Measurements from ENCODE around the gene ADGRD2.

The ADGRD2 gene

DNA sequence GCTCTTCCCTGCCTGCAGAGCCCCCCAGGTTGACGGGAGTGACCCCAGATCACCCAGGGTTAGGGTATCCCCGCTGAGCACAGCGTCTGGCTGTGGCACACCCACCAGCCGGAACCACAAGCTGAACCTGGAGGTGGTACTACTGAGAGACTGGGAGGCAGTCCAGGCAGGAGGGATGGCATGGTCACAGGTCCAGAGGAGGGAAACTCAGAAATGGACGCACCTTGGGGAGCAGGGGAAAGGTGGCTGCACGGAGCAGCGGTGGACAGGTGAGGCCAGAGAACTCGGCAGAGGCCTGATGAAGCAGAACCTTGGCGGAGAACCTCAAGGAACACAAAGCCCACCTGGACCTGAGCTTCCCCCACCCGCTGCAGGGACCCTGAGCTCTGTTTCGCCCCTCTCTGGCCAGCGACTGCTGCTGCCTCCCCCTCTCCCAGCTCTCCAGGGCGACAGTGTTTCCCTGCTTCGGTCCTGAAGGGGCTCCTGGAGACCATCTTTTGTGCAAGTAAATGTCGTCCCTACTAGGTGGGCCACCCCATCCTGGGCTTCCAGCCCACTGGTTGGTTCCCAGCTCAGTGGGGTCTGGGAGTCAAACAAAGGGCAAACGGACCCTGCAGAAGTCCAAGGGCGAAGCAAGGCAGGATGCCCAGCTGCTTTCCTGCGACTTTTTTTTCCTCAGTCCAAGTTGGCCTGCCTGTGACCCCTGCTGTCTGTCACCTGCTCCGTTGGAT, 845 bp downstream of the ADGRD2 start:
- Histone ChIP-seq H2AK5ac (ENCODE audit: low read depth, low read length) (peak overlapping the region; percentile 72), H3K4me3 (ENCODE audit: low read length in 2 of 2) (peak overlapping the region; percentile 27 to 60), H3K9me3 (replicated peaks in 1 of 2; ENCODE audit: control insufficient read depth in 2 of 2, insufficient read depth in 1 of 2, low read depth in 1 of 2, low read length in 2 of 2) (peaks cover 0 to 4% of the 10 kb centered on the region in 2 donors), H3K79me1 (ENCODE audit: low read depth, low read length) (peaks cover 1% of the 10 kb centered on the region), H3K14ac (ENCODE audit: low read length) (peak overlapping the region; percentile 12), H3K18ac (ENCODE audit: low read length) (peak overlapping the region; percentile 76), H3K27ac (replicated peaks; ENCODE audit: low read length) (no peak overlapping the region), H4K91ac (ENCODE audit: low read depth, low read length, poor library complexity) (peak overlapping the region; percentile 5), H2AFZ (ENCODE audit: low read length) (peak overlapping the region; percentile 81), H3K4me1 (ENCODE audit: control insufficient read depth in 2 of 2, insufficient read depth in 1 of 2, low read depth in 1 of 2, low read length in 2 of 2) (peaks cover 10 to 11% of the 10 kb centered on the region in 2 donors), H2BK120ac (ENCODE audit: low read depth, low read length) (no peak overlapping the region), H2BK12ac (ENCODE audit: low read length) (peak overlapping the region; percentile 59), H3K36me3 (replicated peaks in 1 of 2; ENCODE audit: control insufficient read depth in 2 of 2, insufficient read depth in 2 of 2, low read length in 2 of 2) (no peaks in the 10 kb centered on the region), H3K27me3 (ENCODE audit: control insufficient read depth in 3 of 3, insufficient read depth in 3 of 3, low read depth in 1 of 3, low read length in 3 of 3) (peaks cover 4 to 77% (median 34%) of the 10 kb centered on the region in 3 experiments), H2BK5ac (ENCODE audit: low read length) (no peak overlapping the region), H3K23ac (ENCODE audit: low read depth, low read length, poor library complexity) (peak overlapping the region; percentile 50), H3K9ac (ENCODE audit: low read depth, low read length, poor library complexity) (peak overlapping the region; percentile 74), H4K8ac (ENCODE audit: low read depth, low read length) (peak overlapping the region; percentile 52), H2BK15ac (ENCODE audit: low read length) (no peak overlapping the region), H3K4me2 (ENCODE audit: insufficient read depth, low read length, poor library complexity, severe bottlenecking) (peak overlapping the region; percentile 56), H3K4ac (ENCODE audit: low read length) (no peak overlapping the region)
- no CpG with 5 or more reads among the region's 19 CpGs for whole genome bisulfite sequencing, 2 donors (ENCODE audit: extremely low coverage in 2 of 2, insufficient read length in 2 of 2, insufficient replicate concordance in 1 of 2)
- DNase-seq (ENCODE audit: low spot score), result no peak

DNA sequence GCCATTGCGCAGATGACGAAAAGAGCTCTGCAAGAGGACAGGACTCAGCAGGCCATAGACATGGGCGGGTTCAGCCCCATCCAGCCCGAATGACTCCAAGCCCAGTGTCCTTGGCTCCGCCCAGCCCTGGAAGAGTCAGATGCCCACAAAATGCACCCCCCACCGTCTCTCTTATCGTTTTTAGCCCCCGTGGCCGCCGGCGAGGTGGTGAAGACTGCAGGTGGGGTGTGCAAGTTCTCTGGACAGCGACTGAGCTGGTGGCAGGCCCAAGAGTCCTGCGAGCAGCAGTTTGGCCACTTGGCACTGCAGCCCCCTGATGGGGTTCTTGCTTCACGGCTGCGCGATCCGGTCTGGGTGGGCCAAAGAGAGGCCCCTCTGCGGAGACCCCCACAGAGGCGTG, 2.1 kb downstream of the ADGRD2 start:
- Histone ChIP-seq H3K79me1 (ENCODE audit: low read depth, low read length) (peaks cover 1% of the 10 kb centered on the region), H3K36me3 (replicated peaks in 1 of 2; ENCODE audit: control insufficient read depth in 2 of 2, insufficient read depth in 2 of 2, low read length in 2 of 2) (no peaks in the 10 kb centered on the region), H3K9ac (ENCODE audit: low read depth, low read length, poor library complexity) (no peak overlapping the region), H2BK5ac (ENCODE audit: low read length) (no peak overlapping the region), H3K4ac (ENCODE audit: low read length) (no peak overlapping the region), H3K9me3 (replicated peaks in 1 of 2; ENCODE audit: control insufficient read depth in 2 of 2, insufficient read depth in 1 of 2, low read depth in 1 of 2, low read length in 2 of 2) (peaks cover 0 to 4% of the 10 kb centered on the region in 2 donors), H2BK15ac (ENCODE audit: low read length) (no peak overlapping the region), H2BK12ac (ENCODE audit: low read length) (peak overlapping the region; percentile 14), H2AK5ac (ENCODE audit: low read depth, low read length) (peak overlapping the region; percentile 67), H3K14ac (ENCODE audit: low read length) (no peak overlapping the region), H3K27me3 (ENCODE audit: control insufficient read depth in 3 of 3, insufficient read depth in 3 of 3, low read depth in 1 of 3, low read length in 3 of 3) (peaks cover 4 to 80% (median 34%) of the 10 kb centered on the region in 3 experiments), H2BK120ac (ENCODE audit: low read depth, low read length) (no peak overlapping the region), H2AFZ (ENCODE audit: low read length) (no peak overlapping the region), H3K4me3 (ENCODE audit: low read length in 2 of 2) (no peak overlapping the region), H3K4me2 (ENCODE audit: insufficient read depth, low read length, poor library complexity, severe bottlenecking) (no peak overlapping the region), H3K4me1 (ENCODE audit: control insufficient read depth in 2 of 2, insufficient read depth in 1 of 2, low read depth in 1 of 2, low read length in 2 of 2) (peaks cover 10 to 11% of the 10 kb centered on the region in 2 donors), H3K27ac (replicated peaks; ENCODE audit: low read length) (no peak overlapping the region), H3K18ac (ENCODE audit: low read length) (no peak overlapping the region), H4K8ac (ENCODE audit: low read depth, low read length) (no peak overlapping the region), H4K91ac (ENCODE audit: low read depth, low read length, poor library complexity) (no peak overlapping the region), H3K23ac (ENCODE audit: low read depth, low read length, poor library complexity) (no peak overlapping the region)
- WGBS, 2 donors (ENCODE audit: extremely low coverage in 2 of 2, insufficient read length in 2 of 2, insufficient replicate concordance in 1 of 2), result no CpG with 5 or more reads among the region's 19 CpGs
- no peak for DNase-seq (ENCODE audit: low spot score)

DNA sequence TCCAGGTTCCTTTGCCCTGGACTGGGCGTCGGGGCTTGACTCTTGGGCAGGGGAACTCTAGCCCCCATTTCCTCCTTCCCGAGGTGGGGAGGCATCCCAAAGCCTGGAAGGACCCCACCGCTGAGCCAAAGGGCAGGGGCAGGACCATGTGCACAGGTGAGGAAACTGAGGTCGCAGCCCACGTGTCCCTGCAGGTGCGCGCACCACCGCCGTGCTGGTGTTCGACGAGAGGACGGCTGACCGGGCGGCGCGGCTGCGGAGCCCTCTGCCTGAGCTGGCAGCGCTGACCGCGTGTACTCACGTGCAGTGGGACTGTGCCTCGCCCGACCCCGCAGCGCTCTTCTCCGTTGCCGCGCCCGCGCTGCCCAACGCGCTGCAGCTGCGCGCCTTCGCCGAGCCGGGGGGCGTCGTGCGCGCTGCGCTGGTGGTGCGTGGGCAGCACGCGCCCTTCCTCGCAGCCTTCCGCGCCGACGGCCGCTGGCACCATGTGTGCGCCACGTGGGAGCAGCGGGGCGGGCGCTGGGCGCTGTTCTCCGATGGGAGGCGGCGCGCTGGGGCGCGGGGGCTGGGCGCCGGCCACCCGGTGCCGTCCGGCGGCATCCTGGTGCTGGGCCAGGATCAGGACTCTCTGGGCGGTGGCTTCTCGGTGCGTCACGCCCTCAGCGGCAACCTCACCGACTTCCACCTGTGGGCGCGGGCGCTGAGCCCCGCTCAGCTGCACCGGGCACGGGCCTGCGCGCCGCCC, 2.8 kb downstream of the ADGRD2 start:
- Histone ChIP-seq H3K79me1 (ENCODE audit: low read depth, low read length) (peaks cover 1% of the 10 kb centered on the region), H3K4me3 (ENCODE audit: low read length in 2 of 2) (peak overlapping the region in 1 of 2 donors; percentile 74), H4K8ac (ENCODE audit: low read depth, low read length) (no peak overlapping the region), H3K27ac (replicated peaks; ENCODE audit: low read length) (no peak overlapping the region), H2AFZ (ENCODE audit: low read length) (peak overlapping the region; percentile 29), H3K9me3 (replicated peaks in 1 of 2; ENCODE audit: control insufficient read depth in 2 of 2, insufficient read depth in 1 of 2, low read depth in 1 of 2, low read length in 2 of 2) (peaks cover 0 to 4% of the 10 kb centered on the region in 2 donors), H3K27me3 (ENCODE audit: control insufficient read depth in 3 of 3, insufficient read depth in 3 of 3, low read depth in 1 of 3, low read length in 3 of 3) (peaks cover 4 to 75% (median 34%) of the 10 kb centered on the region in 3 experiments), H3K4me1 (ENCODE audit: control insufficient read depth in 2 of 2, insufficient read depth in 1 of 2, low read depth in 1 of 2, low read length in 2 of 2) (peaks cover 10 to 11% of the 10 kb centered on the region in 2 donors), H3K4me2 (ENCODE audit: insufficient read depth, low read length, poor library complexity, severe bottlenecking) (peak overlapping the region; percentile 63), H3K9ac (ENCODE audit: low read depth, low read length, poor library complexity) (peak overlapping the region; percentile 78), H3K4ac (ENCODE audit: low read length) (no peak overlapping the region), H2BK12ac (ENCODE audit: low read length) (peak overlapping the region; percentile 2), H3K14ac (ENCODE audit: low read length) (peak overlapping the region; percentile 26), H2BK120ac (ENCODE audit: low read depth, low read length) (no peak overlapping the region), H3K36me3 (replicated peaks in 1 of 2; ENCODE audit: control insufficient read depth in 2 of 2, insufficient read depth in 2 of 2, low read length in 2 of 2) (no peaks in the 10 kb centered on the region), H4K91ac (ENCODE audit: low read depth, low read length, poor library complexity) (no peak overlapping the region), H2BK15ac (ENCODE audit: low read length) (no peak overlapping the region), H3K23ac (ENCODE audit: low read depth, low read length, poor library complexity) (peak overlapping the region; percentile 71), H2BK5ac (ENCODE audit: low read length) (no peak overlapping the region), H2AK5ac (ENCODE audit: low read depth, low read length) (peak overlapping the region; percentile 74), H3K18ac (ENCODE audit: low read length) (peak overlapping the region; percentile 5)
- no CpG with 5 or more reads among the region's 85 CpGs for WGBS, 2 donors (ENCODE audit: extremely low coverage in 2 of 2, insufficient read length in 2 of 2, insufficient replicate concordance in 1 of 2)
- no peak for DNase-seq (ENCODE audit: low spot score)
